ENCODE data around the gene ARMC9.
"Not testable (repeated sequence)": the region's sequence is repeated elsewhere in the genome, so short reads cannot be mapped to it uniquely, and the experiment has no call there.

The ARMC9 gene

GRCh38 chr2:231198291-231199173, at the start of gene ARMC9:
TSS of gene ARMC9 (plus strand) at chr2:231198631. CDS start at chr2:231206239, 7,608 bp downstream.
- DNase-seq = peak; percentile 93

GRCh38 chr2:231152800-231153557, 45.5 kb upstream of the ARMC9 start:
- DNase-seq = no peak

- DNase-seq = no peak
Observed at GRCh38 chr2:231159306-231159705, 39.1 kb upstream of the ARMC9 start.

- DNase-seq = no peak
Observed at GRCh38 chr2:231160701-231161100, 37.7 kb upstream of the ARMC9 start.

- DNase-seq = no peak
Observed at GRCh38 chr2:231161252-231161839, 37.1 kb upstream of the ARMC9 start.

GRCh38 chr2:231161877-231162329, 36.5 kb upstream of the ARMC9 start:
- DNase-seq = no peak

- DNase-seq = no peak
Observed at GRCh38 chr2:231163011-231163410, 35.4 kb upstream of the ARMC9 start.

- DNase-seq = no peak
Observed at GRCh38 chr2:231163414-231164095, 34.9 kb upstream of the ARMC9 start.

GRCh38 chr2:231167745-231168459, 30.5 kb upstream of the ARMC9 start:
- no peak for DNase-seq

- DNase-seq = no peak
Observed at GRCh38 chr2:231168460-231169139, 29.8 kb upstream of the ARMC9 start.

- DNase-seq = no peak
Observed at GRCh38 chr2:231169488-231169887, 28.9 kb upstream of the ARMC9 start.

- DNase-seq = no peak
Observed at GRCh38 chr2:231170055-231170454, 28.4 kb upstream of the ARMC9 start.

- DNase-seq = no peak
Observed at GRCh38 chr2:231172025-231172424, 26.4 kb upstream of the ARMC9 start.

- no peak for DNase-seq
Observed at GRCh38 chr2:231174211-231174651, 24.2 kb upstream of the ARMC9 start.

GRCh38 chr2:231176066-231176465, 22.4 kb upstream of the ARMC9 start:
- no peak for DNase-seq

- DNase-seq = no peak
Observed at GRCh38 chr2:231177156-231178025, 21.0 kb upstream of the ARMC9 start.

- not testable (repeated sequence) for DNase-seq
Observed at GRCh38 chr2:231178805-231179204, 19.6 kb upstream of the ARMC9 start.

GRCh38 chr2:231181860-231182512, 16.4 kb upstream of the ARMC9 start:
- DNase-seq = peak; percentile 48

- no peak for DNase-seq
Observed at GRCh38 chr2:231182513-231182899, 15.9 kb upstream of the ARMC9 start.

GRCh38 chr2:231183851-231184250, 14.6 kb upstream of the ARMC9 start:
- no peak for DNase-seq

Measured in NCI-H510A (cell line).